GM19455 (cell line): ENCODE results near the gene TMEM214.

Experiments used
- ATAC-seq: cut with Tn5 transposase; IDR thresholded peaks from one replicate; pipeline ENCODE4 v1.9.1; 2021; ENCODE audit not compliant: unreplicated experiment

Gene TMEM214

GRCh38 chr2:27032495-27033252 lies at the start of gene TMEM214:
Gene TMEM214, plus strand, starts transcription at chr2:27032965. Its CDS starts 51 bp downstream, at chr2:27033016.
- peak; percentile 83 for ATAC-seq

- no peak for ATAC-seq
Measured at GRCh38 chr2:26983746-26984145, 49.0 kb upstream of the TMEM214 start.

- ATAC-seq, result no peak
Measured at GRCh38 chr2:26985807-26986206, 47.0 kb upstream of the TMEM214 start.

- ATAC-seq, result no peak
Measured at GRCh38 chr2:26986576-26986975, 46.2 kb upstream of the TMEM214 start.

- no peak for ATAC-seq
Measured at GRCh38 chr2:26988058-26988860, 44.5 kb upstream of the TMEM214 start.

- no peak for ATAC-seq
Measured at GRCh38 chr2:26989156-26989555, 43.6 kb upstream of the TMEM214 start.

GRCh38 chr2:26991717-26992116 lies 41.0 kb upstream of the TMEM214 start:
- no peak for ATAC-seq

- ATAC-seq, result no peak
Measured at GRCh38 chr2:26993768-26994167, 39.0 kb upstream of the TMEM214 start.

GRCh38 chr2:26994983-26995382 lies 37.8 kb upstream of the TMEM214 start:
- ATAC-seq, result no peak

GRCh38 chr2:26997394-26997793 lies 35.4 kb upstream of the TMEM214 start:
- ATAC-seq, result no peak

- no peak for ATAC-seq
Measured at GRCh38 chr2:26998323-26998722, 34.4 kb upstream of the TMEM214 start.

GRCh38 chr2:27000228-27000627 lies 32.5 kb upstream of the TMEM214 start:
- no peak for ATAC-seq

GRCh38 chr2:27000995-27001394 lies 31.8 kb upstream of the TMEM214 start:
- no peak for ATAC-seq

- ATAC-seq, result no peak
Measured at GRCh38 chr2:27001950-27002349, 30.8 kb upstream of the TMEM214 start.

- ATAC-seq, result no peak
Measured at GRCh38 chr2:27003007-27003406, 29.8 kb upstream of the TMEM214 start.

- no peak for ATAC-seq
Measured at GRCh38 chr2:27003857-27004256, 28.9 kb upstream of the TMEM214 start.

GRCh38 chr2:27006602-27007415 lies 26.0 kb upstream of the TMEM214 start:
- ATAC-seq, result no peak

GRCh38 chr2:27007416-27008374 lies 25.1 kb upstream of the TMEM214 start:
- ATAC-seq, result no peak

GRCh38 chr2:27008678-27009077 lies 24.1 kb upstream of the TMEM214 start:
- no peak for ATAC-seq

- ATAC-seq, result no peak
Measured at GRCh38 chr2:27009083-27009482, 23.7 kb upstream of the TMEM214 start.
